Measurements from ENCODE around the gene KIAA2012. TPM values are rescaled to one million over a fixed set of nuclear protein-coding genes. Genes with fewer than 3 reads are reported as not detected.

Gene KIAA2012
- total RNA-seq, 1 donor from 2014 or later: 0.11 TPM

DNA sequence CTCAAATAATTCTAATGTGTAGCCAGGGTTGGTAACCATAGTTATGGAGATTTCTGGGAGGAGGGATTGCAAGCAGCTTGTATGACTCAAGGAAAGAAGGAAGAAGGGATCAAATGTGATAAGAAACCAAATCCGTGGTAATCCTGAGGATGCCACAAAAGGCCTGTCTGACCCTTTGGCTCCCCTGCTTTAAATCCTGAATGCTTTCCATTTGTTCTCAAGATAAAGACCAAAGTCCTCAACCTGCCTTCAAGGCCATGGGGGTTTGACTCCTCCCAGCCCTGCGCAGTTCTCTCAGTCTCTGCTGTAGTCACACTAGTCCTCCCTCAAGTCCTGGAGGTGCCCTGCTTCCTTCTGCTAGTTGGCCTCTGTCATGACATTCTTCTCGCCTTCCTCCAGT lies 91.4 kb downstream of the KIAA2012 start:
- intact Hi-C loops (cut with DNase I): no loop called here
- no peak overlapping the region for H3K27ac ChIP-seq
- peaks cover 0 to 2% of the 10 kb centered on the region in 2 donors for H3K4me1 ChIP-seq
- H3K4me3 ChIP-seq: no peak overlapping the region
- no peak for DNase-seq (ENCODE audit: low spot score in 2 of 2)
- no peaks in the 10 kb centered on the region for H3K36me3 ChIP-seq
- TF ChIP-seq, protein P1, sequence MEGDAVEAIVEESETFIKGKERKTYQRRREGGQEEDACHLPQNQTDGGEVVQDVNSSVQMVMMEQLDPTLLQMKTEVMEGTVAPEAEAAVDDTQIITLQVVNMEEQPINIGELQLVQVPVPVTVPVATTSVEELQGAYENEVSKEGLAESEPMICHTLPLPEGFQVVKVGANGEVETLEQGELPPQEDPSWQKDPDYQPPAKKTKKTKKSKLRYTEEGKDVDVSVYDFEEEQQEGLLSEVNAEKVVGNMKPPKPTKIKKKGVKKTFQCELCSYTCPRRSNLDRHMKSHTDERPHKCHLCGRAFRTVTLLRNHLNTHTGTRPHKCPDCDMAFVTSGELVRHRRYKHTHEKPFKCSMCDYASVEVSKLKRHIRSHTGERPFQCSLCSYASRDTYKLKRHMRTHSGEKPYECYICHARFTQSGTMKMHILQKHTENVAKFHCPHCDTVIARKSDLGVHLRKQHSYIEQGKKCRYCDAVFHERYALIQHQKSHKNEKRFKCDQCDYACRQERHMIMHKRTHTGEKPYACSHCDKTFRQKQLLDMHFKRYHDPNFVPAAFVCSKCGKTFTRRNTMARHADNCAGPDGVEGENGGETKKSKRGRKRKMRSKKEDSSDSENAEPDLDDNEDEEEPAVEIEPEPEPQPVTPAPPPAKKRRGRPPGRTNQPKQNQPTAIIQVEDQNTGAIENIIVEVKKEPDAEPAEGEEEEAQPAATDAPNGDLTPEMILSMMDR (IDR thresholded peaks at IDR 0.05): no peak
- no peaks in the 10 kb centered on the region for H3K9me3 ChIP-seq
- H3K27me3 ChIP-seq: no peaks in the 10 kb centered on the region

DNA sequence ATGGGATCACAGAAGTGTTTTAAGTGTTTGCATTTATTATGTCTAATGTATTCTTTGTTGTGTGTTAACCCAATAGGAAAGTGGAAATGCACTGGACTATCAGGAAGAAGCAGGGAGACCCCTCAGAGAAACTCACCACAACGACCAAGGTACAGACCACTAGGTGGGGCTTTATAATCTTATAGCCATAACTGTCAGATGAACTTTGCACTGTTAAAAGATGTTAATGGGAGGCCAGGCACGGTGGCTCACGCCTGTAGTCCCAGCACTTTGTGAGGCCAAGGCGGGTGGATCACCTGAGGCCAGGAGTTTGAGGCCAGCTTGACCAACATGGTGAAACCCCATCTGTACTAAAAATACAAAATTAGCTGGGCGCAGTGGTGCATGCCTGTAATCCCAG lies 92.2 kb downstream of the KIAA2012 start:
- no peak for DNase-seq (ENCODE audit: low spot score in 2 of 2)
- H3K9me3 ChIP-seq: no peaks in the 10 kb centered on the region
- TF ChIP-seq, protein P1 (IDR thresholded peaks at IDR 0.05): no peak
- intact Hi-C loops (cut with DNase I): no loop called here
- H3K36me3 ChIP-seq: no peaks in the 10 kb centered on the region
- H3K4me3 ChIP-seq: no peak overlapping the region
- no peaks in the 10 kb centered on the region for H3K27me3 ChIP-seq
- H3K27ac ChIP-seq: no peak overlapping the region
- peaks cover 0 to 2% of the 10 kb centered on the region in 2 donors for H3K4me1 ChIP-seq

DNA sequence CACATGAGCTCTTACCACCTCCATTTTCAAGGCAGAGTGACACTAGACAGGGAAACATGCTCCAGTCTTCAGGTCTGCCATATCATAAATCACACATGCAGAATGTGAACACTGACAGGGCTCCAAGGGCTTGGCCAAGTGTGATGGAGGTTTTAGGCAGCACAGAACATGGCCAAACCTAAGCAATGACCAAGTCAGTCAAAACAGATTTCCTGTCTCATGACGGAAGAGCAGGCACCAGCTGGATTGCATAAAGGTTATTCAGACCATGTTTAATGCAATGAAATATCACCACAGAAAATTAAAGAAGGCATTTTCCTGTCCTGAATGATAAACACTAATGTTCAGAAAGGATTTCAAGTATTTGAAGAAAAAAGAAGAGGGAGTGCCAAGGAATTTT lies 92.9 kb downstream of the KIAA2012 start:
- TF ChIP-seq, protein P1 (IDR thresholded peaks at IDR 0.05): no peak
- no peak for DNase-seq (ENCODE audit: low spot score in 2 of 2)
- H3K27me3 ChIP-seq: no peaks in the 10 kb centered on the region
- H3K36me3 ChIP-seq: no peaks in the 10 kb centered on the region
- H3K9me3 ChIP-seq: no peaks in the 10 kb centered on the region
- H3K4me3 ChIP-seq: no peak overlapping the region
- no peak overlapping the region for H3K27ac ChIP-seq
- intact Hi-C loops (cut with DNase I): no loop called here
- peaks cover 0 to under 1% of the 10 kb centered on the region in 2 donors for H3K4me1 ChIP-seq

DNA sequence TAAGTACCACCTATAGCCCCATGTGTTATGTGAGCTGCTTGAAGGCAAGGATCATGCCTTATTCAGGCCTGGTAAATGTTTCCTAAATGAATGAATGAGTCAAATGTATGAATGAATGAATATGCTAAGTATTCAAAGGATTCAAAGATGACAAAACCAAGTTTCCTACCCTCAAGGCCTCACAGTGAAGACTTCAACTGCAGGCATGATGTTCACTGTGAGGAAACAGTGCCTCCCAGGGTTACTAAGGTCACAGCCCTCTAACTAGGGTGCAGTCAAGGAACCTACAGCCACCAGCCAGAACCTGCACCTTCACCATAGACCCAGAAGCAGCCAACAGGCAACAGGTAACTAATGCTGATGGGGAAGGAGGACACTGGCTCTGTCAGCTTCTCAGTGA lies 96.1 kb downstream of the KIAA2012 start:
- DNase-seq (ENCODE audit: low spot score in 2 of 2): no peak
- TF ChIP-seq, protein P1 (IDR thresholded peaks at IDR 0.05): no peak

DNA sequence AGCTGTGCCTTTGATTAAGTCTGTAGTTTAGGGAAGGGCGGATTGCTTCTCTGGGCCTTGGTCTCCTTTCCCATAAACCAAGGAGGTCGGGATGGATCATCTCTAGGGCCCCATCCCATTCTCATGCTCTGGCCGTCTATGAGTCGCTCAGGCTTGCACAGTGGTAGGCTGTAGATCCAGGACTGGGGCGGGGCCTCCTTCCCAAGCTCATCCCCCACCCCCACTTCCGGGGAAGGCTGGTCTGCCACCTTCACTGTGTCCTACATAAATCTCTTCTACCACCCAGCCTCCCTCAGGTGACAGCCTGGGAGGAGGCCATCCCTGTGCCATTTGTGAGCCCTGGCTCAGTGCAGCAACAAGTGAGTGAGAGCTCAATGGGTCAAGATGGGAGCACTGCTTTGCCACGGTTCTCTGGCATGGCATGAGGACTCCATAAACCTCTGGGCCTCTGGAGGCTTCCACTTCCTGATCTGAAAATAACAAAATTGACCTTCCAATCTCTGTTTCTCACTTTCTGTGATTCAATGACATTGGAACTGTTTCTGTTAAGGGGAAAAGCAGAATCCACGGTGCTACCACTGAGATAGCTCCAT lies 96.9 kb downstream of the KIAA2012 start:
- Histone ChIP-seq H3K9me3 (no peaks in the 10 kb centered on the region), H3K27me3 (no peaks in the 10 kb centered on the region), H3K4me3 (no peak overlapping the region), H3K27ac (no peak overlapping the region), H3K4me1 (no peaks in the 10 kb centered on the region), H3K36me3 (no peaks in the 10 kb centered on the region)
- TF ChIP-seq, protein P1 (IDR thresholded peaks at IDR 0.05): no peak
- intact Hi-C loops (cut with DNase I): no loop called here
- DNase-seq (ENCODE audit: low spot score in 2 of 2): no peak

More for the DNA sequence above, 96.1 kb downstream of the KIAA2012 start:
- Histone ChIP-seq H3K27ac (no peak overlapping the region), H3K4me1 (no peaks in the 10 kb centered on the region), H3K9me3 (no peaks in the 10 kb centered on the region), H3K4me3 (no peak overlapping the region), H3K27me3 (no peaks in the 10 kb centered on the region), H3K36me3 (no peaks in the 10 kb centered on the region)
- intact Hi-C loops (cut with DNase I): no loop called here
